Activated CD4-positive, alpha-beta T cell treated with anti-CD3 and anti-CD28 coated beads, Interleukin-2, amount 50 U/mL, for 16 hours (primary cell): Measurements from ENCODE around the gene SBK2.

Experiments
- DNase-seq: peaks from one replicate; pipeline ENCODE4 v3.0.0-alpha.2; 2020

The SBK2 gene

DNA sequence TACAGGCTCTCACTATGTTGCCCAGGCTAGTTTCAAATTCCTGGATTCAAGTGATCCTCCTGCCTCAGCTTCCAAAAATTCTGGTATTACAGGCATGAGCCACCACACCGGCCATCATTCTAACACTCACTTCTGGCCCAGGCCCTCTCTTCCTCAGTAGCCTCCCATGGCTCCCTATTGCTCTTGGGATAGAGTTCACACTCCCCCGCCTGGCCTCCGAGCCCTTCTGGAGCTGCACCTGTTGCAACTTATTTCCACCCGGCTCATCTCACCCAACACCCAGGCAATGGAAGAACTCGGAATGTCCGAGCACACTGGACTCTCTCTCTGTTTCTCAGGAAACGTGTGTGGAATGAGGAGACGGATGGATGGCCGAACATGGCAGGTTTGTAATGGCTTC lies 17.4 kb upstream of the SBK2 start:
- no peak for DNase-seq

DNA sequence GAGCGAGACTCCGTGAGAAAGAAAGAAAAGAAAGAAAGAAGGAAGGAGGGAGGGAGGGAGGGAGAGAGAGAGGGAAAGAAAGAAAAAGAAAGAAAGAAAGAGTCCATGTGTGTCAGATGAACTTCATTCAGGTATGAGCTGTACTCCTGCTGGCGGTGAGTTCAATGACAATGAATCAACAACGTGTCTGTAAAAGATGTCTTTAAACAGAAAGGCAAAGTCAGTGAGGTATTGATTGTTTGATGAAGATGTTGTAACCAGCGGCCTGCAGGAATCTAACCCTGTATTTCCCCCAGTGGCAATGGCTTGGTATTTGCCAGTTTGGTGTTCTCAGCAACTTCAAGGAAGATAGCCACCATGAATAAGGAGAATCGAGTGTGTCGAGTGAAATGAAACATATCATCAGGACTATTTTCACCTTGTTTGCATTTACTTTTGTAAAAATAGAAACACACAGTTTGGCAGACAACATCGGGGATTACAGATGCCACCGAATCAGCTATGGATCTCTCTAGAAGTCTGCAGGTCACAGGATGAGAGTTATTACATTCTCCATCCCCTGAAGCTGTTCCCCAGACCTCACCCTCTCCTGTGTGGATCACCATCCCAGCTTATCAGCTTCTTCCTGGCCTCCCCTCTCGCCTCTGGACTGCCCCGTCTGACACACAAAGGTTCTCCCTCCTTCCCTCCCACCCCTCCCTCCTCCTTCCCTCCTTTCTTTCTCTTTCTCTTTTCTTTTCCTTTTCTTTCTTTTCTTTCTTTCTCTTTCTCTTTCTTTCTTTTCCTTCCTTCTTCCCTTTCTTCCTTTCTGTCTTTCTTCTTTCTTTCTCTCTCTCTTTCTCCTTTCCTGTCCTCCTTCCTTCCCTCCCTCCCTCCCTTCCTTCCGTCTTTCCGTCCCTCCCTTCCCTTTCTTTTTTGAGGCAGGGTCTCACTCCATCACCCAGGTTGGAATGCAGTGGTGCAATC lies 16.6 kb upstream of the SBK2 start:
- no peak for DNase-seq

- DNase-seq: no peak
Measured at GRCh38 chr19:55552620-55553019, 15.7 kb upstream of the SBK2 start.

- DNase-seq: no peak
Measured at GRCh38 chr19:55552206-55552605, 15.3 kb upstream of the SBK2 start.

GRCh38 chr19:55550321-55550650 lies 13.4 kb upstream of the SBK2 start:
- DNase-seq: no peak

GRCh38 chr19:55549500-55550320 lies 12.8 kb upstream of the SBK2 start:
- no peak for DNase-seq

- DNase-seq: no peak
Measured at GRCh38 chr19:55546822-55547614, 10.1 kb upstream of the SBK2 start.

GRCh38 chr19:55546011-55546410 lies 9.1 kb upstream of the SBK2 start:
- no peak for DNase-seq

- DNase-seq: no peak
Measured at GRCh38 chr19:55545443-55545842, 8.5 kb upstream of the SBK2 start, which contains the start of gene SBK3. Gene SBK3 (minus strand): TSS chr19:55545543. CDS start chr19:55545543, 0 bp downstream.

GRCh38 chr19:55544776-55545439 lies 8.0 kb upstream of the SBK2 start:
- no peak for DNase-seq

DNA sequence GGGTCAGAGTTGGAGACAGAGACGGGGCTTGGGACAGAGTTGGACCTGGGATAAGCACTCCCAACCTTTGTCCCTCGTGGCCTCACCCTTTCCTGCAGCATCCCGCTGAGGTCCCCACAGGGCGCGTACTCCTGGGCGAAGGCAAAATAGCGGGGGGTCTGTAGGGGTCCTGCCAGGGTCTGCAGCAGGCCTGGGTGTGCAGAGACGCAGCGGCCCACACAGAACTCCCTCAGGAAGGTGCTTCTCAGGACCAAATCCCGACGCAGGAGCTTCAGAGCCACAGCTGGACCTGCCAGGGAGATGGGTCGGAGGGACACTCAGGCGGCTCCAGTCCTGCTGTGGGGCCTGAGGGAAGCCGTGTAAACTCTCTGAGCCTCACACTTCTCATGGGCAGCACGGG lies 7.1 kb upstream of the SBK2 start:
- no peak for DNase-seq

GRCh38 chr19:55543567-55543966 lies 6.6 kb upstream of the SBK2 start:
- DNase-seq: no peak

DNA sequence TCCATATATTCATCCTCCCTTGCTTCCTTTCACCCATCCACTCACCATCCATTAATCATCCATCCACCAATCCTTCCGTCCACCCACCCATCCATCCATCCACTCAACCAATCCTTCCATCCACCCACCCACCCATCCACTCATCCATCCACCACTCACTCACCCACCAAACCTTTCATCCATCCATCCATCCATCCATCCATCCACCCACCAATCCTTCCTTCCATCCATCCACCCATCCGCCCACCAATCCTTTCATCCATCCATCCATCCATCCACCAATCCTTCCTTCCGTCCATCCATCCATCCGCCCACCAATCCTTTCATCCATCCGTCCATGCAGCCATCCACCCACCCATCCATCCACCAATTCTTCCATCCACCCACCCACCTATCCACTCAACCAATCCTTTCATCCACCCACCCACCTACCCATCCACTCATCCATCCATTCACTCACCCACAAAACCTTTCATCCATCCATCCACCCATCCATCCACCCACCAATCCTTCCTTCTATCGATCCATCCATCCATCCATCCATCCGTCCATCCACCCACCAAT lies 5.4 kb upstream of the SBK2 start:
- DNase-seq: no peak

DNA sequence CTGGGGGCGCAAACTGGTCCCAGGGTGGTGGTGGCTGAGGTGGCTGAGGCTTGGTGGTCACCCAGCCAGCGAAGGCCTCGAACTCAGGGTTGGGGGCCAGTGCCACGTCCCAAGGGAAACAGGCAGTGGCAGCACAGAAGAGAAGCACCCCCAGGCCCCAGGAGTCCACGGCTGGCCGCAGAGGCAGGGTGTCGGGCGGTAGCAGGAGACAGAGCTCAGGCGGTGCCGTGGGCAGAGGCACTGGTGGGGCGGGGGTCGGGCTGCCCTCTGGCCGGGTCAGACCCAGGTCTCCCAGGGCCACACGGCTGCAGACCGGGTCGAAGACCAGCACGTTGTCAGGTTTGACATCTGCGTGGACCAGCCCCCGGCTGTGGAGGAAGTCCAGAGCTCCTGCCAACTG lies 4.2 kb upstream of the SBK2 start:
- no peak for DNase-seq

GRCh38 chr19:55540619-55541018 lies 3.7 kb upstream of the SBK2 start:
- DNase-seq: no peak

GRCh38 chr19:55539090-55539984 lies 2.4 kb upstream of the SBK2 start:
- no peak for DNase-seq

DNA sequence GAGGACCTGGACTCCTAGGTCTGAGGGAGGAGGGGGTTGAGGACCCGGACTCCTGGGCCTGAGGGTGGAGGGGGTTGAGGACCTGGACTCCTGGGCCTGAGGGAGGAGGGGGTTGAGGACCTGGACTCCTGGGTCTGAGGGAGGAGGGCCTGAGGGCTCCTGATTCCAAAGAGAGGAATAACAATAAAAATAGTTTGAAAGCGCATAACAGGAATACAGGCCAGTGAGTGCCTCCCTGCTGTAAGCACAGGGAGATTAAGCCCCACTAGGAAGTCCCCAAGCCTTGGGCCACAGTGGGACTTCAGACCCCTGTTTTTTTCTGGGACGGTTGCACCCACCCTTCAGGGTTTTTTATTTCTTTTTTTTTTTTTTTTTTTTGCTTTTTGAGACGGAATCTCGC lies 1.2 kb upstream of the SBK2 start:
- no peak for DNase-seq

DNA sequence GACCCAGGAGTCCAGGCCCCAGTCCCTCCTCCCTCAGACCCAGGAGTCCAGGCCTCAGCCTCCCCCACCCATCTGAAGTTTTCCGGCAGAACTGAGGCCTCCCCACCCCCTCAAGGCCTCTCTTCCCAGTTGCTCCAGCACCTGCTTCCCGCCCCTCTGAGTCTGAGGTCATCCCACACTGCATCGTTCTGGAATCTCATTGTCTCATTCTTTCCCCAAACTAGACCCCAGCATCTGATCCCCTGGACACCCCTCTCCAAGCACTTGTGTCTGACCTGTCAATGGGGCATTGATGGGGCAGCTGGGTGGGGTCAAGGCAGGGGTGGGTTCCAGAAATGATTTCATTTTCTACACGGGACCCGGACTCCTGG lies 793 bp upstream of the SBK2 start:
- DNase-seq: no peak

- DNase-seq: no peak
Measured at GRCh38 chr19:55536366-55536765, 567 bp downstream of the SBK2 start.

GRCh38 chr19:55535965-55536350 lies 975 bp downstream of the SBK2 start:
- no peak for DNase-seq
